GM23338 (cell line): ENCODE measurements around the gene ULK2. TPM values are rescaled to one million over a fixed set of nuclear protein-coding genes. Genes with fewer than 3 reads are reported as not detected.
A peak's percentile ranks its signal among the peaks of the same experiment; 100 is the strongest.

ENCODE experiments used
- ATAC-seq: fragments of 200-7000 bp; cut with Tn5 transposase; 3 replicates; pipeline ENCODE4 v1.9.1; 2020
- DNase-seq: peaks from one replicate; pipeline ENCODE4 v3.0.0-alpha.2; 2015; ENCODE audit warnings: low spot score
- H2AFZ ChIP-seq: fragments of 200-600 bp; sonication (generic); 2 replicates; pipeline ENCODE4 v1.8.0; 2016; ENCODE audit warnings: antibody characterized with exemption, mild to moderate bottlenecking, moderate library complexity
- H3F3A ChIP-seq: fragments of 200-600 bp; sonication (generic); replicated peaks from 2 replicates; pipeline ENCODE4 v1.8.0; 2017; ENCODE audit warnings: antibody characterized with exemption, mixed run types, low read depth
- H3K27ac ChIP-seq: fragments of 200-600 bp; sonication (generic); 2 replicates; pipeline ENCODE4 v1.6.1; 2016; ENCODE audit warnings: low read depth
- H3K27me3 ChIP-seq: fragments of 200-600 bp; sonication (generic); 2 replicates; pipeline ENCODE4 v1.8.0; 2016; ENCODE audit warnings: mild to moderate bottlenecking, mixed run types, moderate library complexity; ENCODE audit not compliant: insufficient read depth
- H3K36me3 ChIP-seq: fragments of 200-600 bp; sonication (generic); 2 replicates; pipeline ENCODE4 v1.8.0; 2016; ENCODE audit warnings: mild to moderate bottlenecking; ENCODE audit not compliant: insufficient read depth
- H3K4me1 ChIP-seq: fragments of 200-600 bp; sonication (generic); 2 replicates; pipeline ENCODE4 v1.8.0; 2016; ENCODE audit warnings: mild to moderate bottlenecking, moderate library complexity; ENCODE audit not compliant: insufficient read depth
- H3K4me2 ChIP-seq: fragments of 200-600 bp; sonication (generic); 2 replicates; pipeline ENCODE4 v1.7.1; 2017; ENCODE audit warnings: mixed run types
- H3K4me3 ChIP-seq: fragments of 200-600 bp; sonication (generic); 2 replicates; pipeline ENCODE4 v1.6.1; 2016; ENCODE audit warnings: mixed run types
- H3K79me2 ChIP-seq: fragments of 200-600 bp; sonication (generic); replicated peaks from 2 replicates; pipeline ENCODE4 v1.8.0; 2017; ENCODE audit warnings: mild to moderate bottlenecking; ENCODE audit not compliant: insufficient read depth
- H3K9me2 ChIP-seq: fragments of 200-600 bp; sonication (generic); 2 replicates; pipeline ENCODE4 v1.8.0; 2017; ENCODE audit not compliant: insufficient read depth
- H4K20me1 ChIP-seq: fragments of 200-600 bp; sonication (generic); replicated peaks from 2 replicates; pipeline ENCODE4 v1.8.0; 2017; ENCODE audit warnings: mild to moderate bottlenecking; ENCODE audit not compliant: insufficient read depth
- H3K27ac Mint-ChIP-seq: 2 replicates; pipeline ENCODE4 v1.8.0; 2020; ENCODE audit warnings: inconsistent platforms, mild to moderate bottlenecking, moderate library complexity, mixed read lengths
- H3K27me3 Mint-ChIP-seq: 3 replicates; pipeline ENCODE4 v1.8.0; 2022; ENCODE audit warnings: low read depth, mild to moderate bottlenecking, moderate library complexity, mixed read lengths, inconsistent platforms; ENCODE audit not compliant: insufficient read depth, poor library complexity
- H3K36me3 Mint-ChIP-seq: 3 replicates; pipeline ENCODE4 v1.8.0; 2021; ENCODE audit warnings: low read depth, mild to moderate bottlenecking, inconsistent platforms, moderate library complexity, mixed read lengths
- H3K4me1 Mint-ChIP-seq: 3 replicates; pipeline ENCODE4 v1.8.0; 2020; ENCODE audit warnings: mild to moderate bottlenecking, inconsistent platforms, mixed read lengths
- H3K4me3 Mint-ChIP-seq: 3 replicates; pipeline ENCODE4 v1.8.0; 2021; ENCODE audit warnings: moderate library complexity, mild to moderate bottlenecking, inconsistent platforms, mixed read lengths
- H3K9me3 Mint-ChIP-seq: 3 replicates; pipeline ENCODE4 v1.8.0; 2020; ENCODE audit warnings: moderate library complexity, mild to moderate bottlenecking, inconsistent platforms, mixed read lengths
- CREB1 ChIP-seq: fragments of 250-450 bp; sonication (Bioruptor Pico); IDR thresholded peaks from 2 replicates; pipeline ENCODE4 v1.5.0; 2020; ENCODE audit warnings: low read depth, mild to moderate bottlenecking, moderate library complexity
- EZH2 ChIP-seq: fragments of 200-600 bp; sonication (generic); IDR thresholded peaks from one replicate; pipeline ENCODE4 v1.8.0; 2017; ENCODE audit warnings: antibody characterized with exemption, mild to moderate bottlenecking, low read depth; ENCODE audit not compliant: unreplicated experiment
- EZH2phosphoT487 ChIP-seq: fragments of 200-600 bp; sonication (generic); IDR thresholded peaks from one replicate; pipeline ENCODE4 v1.8.1; 2018; ENCODE audit warnings: antibody characterized with exemption; ENCODE audit not compliant: unreplicated experiment
- JUNB ChIP-seq: IDR thresholded peaks from one replicate; pipeline ENCODE4 v1.6.1; 2016; ENCODE audit warnings: antibody characterized with exemption; ENCODE audit not compliant: unreplicated experiment
- NANOG ChIP-seq: IDR thresholded peaks from 2 replicates; pipeline ENCODE4 v1.6.1; 2016; ENCODE audit warnings: antibody characterized with exemption, borderline replicate concordance
- POLR2AphosphoS5 ChIP-seq: IDR thresholded peaks from 2 replicates; pipeline ENCODE4 v1.6.1; 2016; ENCODE audit warnings: antibody characterized with exemption, low read depth
- REST ChIP-seq: IDR thresholded peaks from one replicate; pipeline ENCODE4 v1.6.1; 2018; ENCODE audit warnings: antibody characterized with exemption; ENCODE audit not compliant: unreplicated experiment
- STAT1 ChIP-seq: IDR thresholded peaks from one replicate; pipeline ENCODE4 v1.6.1; 2016; ENCODE audit warnings: antibody characterized with exemption; ENCODE audit not compliant: unreplicated experiment
- ZNF114 ChIP-seq: fragments of 250-450 bp; sonication (Bioruptor Pico); IDR thresholded peaks from 2 replicates; pipeline ENCODE4 v1.5.0; 2020; ENCODE audit warnings: mild to moderate bottlenecking, moderate library complexity
- ZNF331 ChIP-seq: fragments of 250-450 bp; sonication (Bioruptor Pico); IDR thresholded peaks from 2 replicates; pipeline ENCODE4 v1.5.0; 2020; ENCODE audit warnings: low read depth, mild to moderate bottlenecking, moderate library complexity
- polyA plus RNA-seq: library from polyadenylated mRNA; unstranded; fragments of >200 nt; fragmentation: Nextera tagmentation; extraction: Ambion mirVana; gene quantifications from 2 replicates; pipeline ENCODE4 v1.2.1, GENCODE V29; 2016
- total RNA-seq: library from RNA; depleted of rRNA; stranded (reverse); fragments of >200 nt; shearing (Covaris generic); gene quantifications from 2 replicates; pipeline ENCODE4 v1.2.3, GENCODE V29; 2014
- TF ChIP-seq, protein P1 (sequence below): IDR thresholded peaks from 2 replicates; pipeline ENCODE4 v1.6.1; 2016; ENCODE audit warnings: antibody characterized with exemption
- TF ChIP-seq, protein P2 (sequence below), 2 experiments: fragments of 200-600 bp in 1 of 2; sonication (generic) in 1 of 2; conservative IDR thresholded peaks; 2 replicates each; pipeline versions ENCODE4 v1.5.1 to v1.6.1; 2016 to 2017; ENCODE audit warnings: antibody characterized with exemption in 2 of 2, low read depth in 2 of 2, mild to moderate bottlenecking in 2 of 2, moderate library complexity in 1 of 2

The ULK2 gene
- total and polyA plus RNA-seq, 2 experiments from 2014 or later: 1.6 to 3.0 TPM

GRCh38 chr17:19750020-19750572 is 117.6 kb downstream of the ULK2 start:
- Histone ChIP-seq H4K20me1 (no peaks in the 10 kb centered on the region), H3K79me2 (no peaks in the 10 kb centered on the region), H3K4me1 (peaks cover 6% of the 10 kb centered on the region; the same call in 1 of the 2 replicates), H3K4me2 (no peak overlapping the region), H3K27me3 (peaks cover 5% of the 10 kb centered on the region; the same call in 1 of the 2 replicates), H3F3A (0 out of 2 replicates have a peak, but pooled peaks cover 3% of the 10 kb centered on the region), H2AFZ (0 out of 2 replicates have a peak overlapping the region, but pooled peaks have one; percentile 32), H3K27ac (no peak overlapping the region), H3K36me3 (no peaks in the 10 kb centered on the region), H3K4me3 (no peak overlapping the region), H3K9me2 (no peaks in the 10 kb centered on the region)
- TF ChIP-seq NANOG (no peak), POLR2AphosphoS5 (no peak), ZNF114 (CRISPR knock-in tag) (no peak), CREB1 (no peak), EZH2phosphoT487 (no peak)
- TF ChIP-seq, protein P1, sequence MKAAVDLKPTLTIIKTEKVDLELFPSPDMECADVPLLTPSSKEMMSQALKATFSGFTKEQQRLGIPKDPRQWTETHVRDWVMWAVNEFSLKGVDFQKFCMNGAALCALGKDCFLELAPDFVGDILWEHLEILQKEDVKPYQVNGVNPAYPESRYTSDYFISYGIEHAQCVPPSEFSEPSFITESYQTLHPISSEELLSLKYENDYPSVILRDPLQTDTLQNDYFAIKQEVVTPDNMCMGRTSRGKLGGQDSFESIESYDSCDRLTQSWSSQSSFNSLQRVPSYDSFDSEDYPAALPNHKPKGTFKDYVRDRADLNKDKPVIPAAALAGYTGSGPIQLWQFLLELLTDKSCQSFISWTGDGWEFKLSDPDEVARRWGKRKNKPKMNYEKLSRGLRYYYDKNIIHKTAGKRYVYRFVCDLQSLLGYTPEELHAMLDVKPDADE: no peak
- TF ChIP-seq, protein P2, sequence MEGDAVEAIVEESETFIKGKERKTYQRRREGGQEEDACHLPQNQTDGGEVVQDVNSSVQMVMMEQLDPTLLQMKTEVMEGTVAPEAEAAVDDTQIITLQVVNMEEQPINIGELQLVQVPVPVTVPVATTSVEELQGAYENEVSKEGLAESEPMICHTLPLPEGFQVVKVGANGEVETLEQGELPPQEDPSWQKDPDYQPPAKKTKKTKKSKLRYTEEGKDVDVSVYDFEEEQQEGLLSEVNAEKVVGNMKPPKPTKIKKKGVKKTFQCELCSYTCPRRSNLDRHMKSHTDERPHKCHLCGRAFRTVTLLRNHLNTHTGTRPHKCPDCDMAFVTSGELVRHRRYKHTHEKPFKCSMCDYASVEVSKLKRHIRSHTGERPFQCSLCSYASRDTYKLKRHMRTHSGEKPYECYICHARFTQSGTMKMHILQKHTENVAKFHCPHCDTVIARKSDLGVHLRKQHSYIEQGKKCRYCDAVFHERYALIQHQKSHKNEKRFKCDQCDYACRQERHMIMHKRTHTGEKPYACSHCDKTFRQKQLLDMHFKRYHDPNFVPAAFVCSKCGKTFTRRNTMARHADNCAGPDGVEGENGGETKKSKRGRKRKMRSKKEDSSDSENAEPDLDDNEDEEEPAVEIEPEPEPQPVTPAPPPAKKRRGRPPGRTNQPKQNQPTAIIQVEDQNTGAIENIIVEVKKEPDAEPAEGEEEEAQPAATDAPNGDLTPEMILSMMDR (conservative IDR thresholded peaks at IDR 0.05; ENCODE audit: low read depth in 2 of 2): no peak
- no peak for ATAC-seq
- H3K4me1 Mint-ChIP-seq: peaks cover 18% of the 10 kb centered on the region
- no peaks in the 10 kb centered on the region for H3K36me3 Mint-ChIP-seq
- H3K27me3 Mint-ChIP-seq: peaks cover 7% of the 10 kb centered on the region
- no peak for DNase-seq
- no peak overlapping the region for H3K27ac Mint-ChIP-seq
- H3K9me3 Mint-ChIP-seq: no peaks in the 10 kb centered on the region
- no peak overlapping the region for H3K4me3 Mint-ChIP-seq

- Histone ChIP-seq H3K36me3 (no peaks in the 10 kb centered on the region), H3K4me3 (no peak overlapping the region), H3K27me3 (peaks cover 5% of the 10 kb centered on the region; the same call in 1 of the 2 replicates), H2AFZ (peak overlapping the region; percentile 63; the same call in 1 of the 2 replicates), H3K4me2 (no peak overlapping the region), H3K4me1 (peaks cover 10% of the 10 kb centered on the region; the same call in 1 of the 2 replicates), H3F3A (0 out of 2 replicates have a peak, but pooled peaks cover 3% of the 10 kb centered on the region), H3K79me2 (no peaks in the 10 kb centered on the region), H3K9me2 (no peaks in the 10 kb centered on the region), H3K27ac (no peak overlapping the region), H4K20me1 (no peaks in the 10 kb centered on the region)
- Mint-ChIP-seq H3K27me3 (peaks cover 9% of the 10 kb centered on the region), H3K27ac (no peak overlapping the region), H3K36me3 (no peaks in the 10 kb centered on the region), H3K9me3 (no peaks in the 10 kb centered on the region), H3K4me1 (peaks cover 19% of the 10 kb centered on the region), H3K4me3 (no peak overlapping the region)
- ATAC-seq (no peak), DNase-seq (no peak)
- TF ChIP-seq, protein P2 (conservative IDR thresholded peaks at IDR 0.05; ENCODE audit: low read depth in 2 of 2): no peak
- TF ChIP-seq EZH2: no peak
- TF ChIP-seq STAT1: no peak
- TF ChIP-seq REST: no peak
- TF ChIP-seq, protein P1: no peak
- no peak for TF ChIP-seq NANOG
- TF ChIP-seq CREB1: no peak
- TF ChIP-seq POLR2AphosphoS5: no peak
- no peak for TF ChIP-seq ZNF331 (CRISPR knock-in tag)
- no peak for TF ChIP-seq JUNB
- TF ChIP-seq ZNF114 (CRISPR knock-in tag): no peak
These were observed 118.9 kb downstream of the ULK2 start for GRCh38 chr17:19748807-19749193.
